ENCODE data around the gene EMC9. TPM values are rescaled to one million over a fixed set of nuclear protein-coding genes. Genes with fewer than 3 reads are reported as not detected.

EMC9 gene
- total and polyA plus RNA-seq, 8 donors, result 13.5 to 24.3 (median 22.5) TPM

GRCh38 chr14:24150061-24150460 lies 8.7 kb upstream of the EMC9 start:
- ATAC-seq, result no peak
- intact Hi-C loops (cut with DNase I), result no loop called here

GRCh38 chr14:24149302-24149969 lies 8.0 kb upstream of the EMC9 start:
- intact Hi-C loops (cut with DNase I), result no loop called here
- H3K4me3 ChIP-seq, result no peak overlapping the region

More at GRCh38 chr14:24150061-24150460, 8.7 kb upstream of the EMC9 start:
- Histone ChIP-seq H3K27ac (no peak overlapping the region), H3K36me3 (peaks cover 0 to 64% of the 10 kb centered on the region in 2 donors), H3K4me1 (peaks cover 12 to 36% of the 10 kb centered on the region in 2 donors), H3K4me3 (no peak overlapping the region), H3K9me3 (no peaks in the 10 kb centered on the region), H3K27me3 (no peaks in the 10 kb centered on the region)
- no peak for TF ChIP-seq CTCF (IDR thresholded peaks at IDR 0.05)
- DNase-seq, result no peak

GRCh38 chr14:24147761-24148428 lies 6.5 kb upstream of the EMC9 start:
- Histone ChIP-seq H3K36me3 (peaks cover 0 to 60% of the 10 kb centered on the region in 2 donors), H3K9me3 (no peaks in the 10 kb centered on the region)
- DNase-seq, result no peak

More at GRCh38 chr14:24149302-24149969, 8.0 kb upstream of the EMC9 start:
- H3K4me1 ChIP-seq, result peaks cover 12 to 39% of the 10 kb centered on the region in 2 donors
- H3K36me3 ChIP-seq, result peaks cover 0 to 60% of the 10 kb centered on the region in 2 donors
- H3K27me3 ChIP-seq, result no peaks in the 10 kb centered on the region
- H3K9me3 ChIP-seq, result no peaks in the 10 kb centered on the region
- TF ChIP-seq CTCF (IDR thresholded peaks at IDR 0.05), result no peak
- DNase-seq (peak in 1 of 4 donors; percentile 35), ATAC-seq (no peak)
- H3K27ac ChIP-seq, result no peak overlapping the region

GRCh38 chr14:24146978-24147760 lies 5.8 kb upstream of the EMC9 start, which contains the start of gene RNF31:
Gene RNF31, plus strand, starts transcription at chr14:24147498. Its CDS starts 201 bp downstream, at chr14:24147699.
- intact Hi-C loops (cut with DNase I), result no loop called here
- DNase-seq (peak; percentile 97 to 99 (median 98)), ATAC-seq (peak; percentile 95)
- Histone ChIP-seq H3K27me3 (no peaks in the 10 kb centered on the region), H3K27ac (peak within 1 kb of the TSS; percentile 92 to 95), H3K4me1 (peaks cover 13 to 48% of the 10 kb centered on the region in 2 donors), H3K36me3 (peaks cover 0 to 60% of the 10 kb centered on the region in 2 donors), H3K4me3 (peak within 1 kb of the TSS; percentile 80 to 100), H3K9me3 (no peaks in the 10 kb centered on the region)
- no peak for TF ChIP-seq CTCF (IDR thresholded peaks at IDR 0.05)

More at GRCh38 chr14:24147761-24148428, 6.5 kb upstream of the EMC9 start:
- no peak for ATAC-seq
- no peak for TF ChIP-seq CTCF (IDR thresholded peaks at IDR 0.05)
- peaks cover 12 to 45% of the 10 kb centered on the region in 2 donors for H3K4me1 ChIP-seq
- peak overlapping the region; percentile 80 to 100 for H3K4me3 ChIP-seq
- intact Hi-C loops (cut with DNase I), result no loop called here
- peak overlapping the region; percentile 57 to 95 for H3K27ac ChIP-seq
- no peaks in the 10 kb centered on the region for H3K27me3 ChIP-seq
